HepG2 (cell line): ENCODE data around the gene SRP68. TPM values are rescaled to one million over a fixed set of nuclear protein-coding genes. Genes with fewer than 3 reads are reported as not detected.

Experiments used
- KLF12 ChIP-seq: sonication (generic); formaldehyde crosslinking; IDR thresholded peaks from 2 replicates; pipeline ENCODE4 v1.4.0; 2020; ENCODE audit warnings: missing genetic modification reagents, borderline replicate concordance
- MAZ ChIP-seq, 2 experiments: sonication (generic) in 1 of 2; formaldehyde crosslinking in 1 of 2; IDR thresholded peaks; 2 replicates each; pipeline versions ENCODE4 v1.5.0 to v1.6.1; 2012 to 2020; ENCODE audit warnings: low read depth in 2 of 2, mild to moderate bottlenecking in 2 of 2, borderline replicate concordance in 1 of 2, improper control_type of control experiment in 1 of 2, low read length in 1 of 2, missing genetic modification reagents in 1 of 2, moderate library complexity in 1 of 2
- MED8 ChIP-seq: sonication (generic); formaldehyde crosslinking; IDR thresholded peaks from 2 replicates; pipeline ENCODE4 v1.8.1; 2023; ENCODE audit warnings: mild to moderate bottlenecking, missing genetic modification reagents; ENCODE audit not compliant: insufficient replicate concordance
- SNAPC2 ChIP-seq: sonication (generic); formaldehyde crosslinking; IDR thresholded peaks from 2 replicates; pipeline ENCODE4 v1.8.1; 2022; ENCODE audit warnings: mild to moderate bottlenecking, missing genetic modification reagents
- TGIF2 ChIP-seq: IDR thresholded peaks from 2 replicates; pipeline ENCODE4 v1.6.1; 2016; ENCODE audit warnings: control low read depth, missing compliant biosample characterization
- ZFP1 ChIP-seq: IDR thresholded peaks from 2 replicates; pipeline ENCODE4 v1.6.1; 2016
- ZNF329 ChIP-seq: sonication (generic); formaldehyde crosslinking; IDR thresholded peaks from 2 replicates; pipeline ENCODE4 v1.9.0; 2021; ENCODE audit warnings: low read depth, mild to moderate bottlenecking, missing genetic modification reagents
- ZNF451 ChIP-seq: sonication (generic); formaldehyde crosslinking; IDR thresholded peaks from 2 replicates; pipeline ENCODE4 v1.5.0; 2020; ENCODE audit warnings: mild to moderate bottlenecking, missing genetic modification reagents
- polyA plus RNA-seq, 8 experiments: library from polyadenylated mRNA; depleted of rRNA in 3 of 8; stranded (reverse) in 7 of 8; unstranded in 1 of 8; fragments of >200 nt; fragmentation: Illumina TruSeq in 4 of 8; extraction: Trizol in 4 of 8; gene quantifications; 2 replicates each; pipeline versions ENCODE4 v1.2.1 to v1.2.3, GENCODE V29; 2011 to 2016; ENCODE audit warnings: low read depth in 4 of 8, missing spikeins in 1 of 8, mixed read lengths in 1 of 8; ENCODE audit not compliant: insufficient read depth in 1 of 8
- total RNA-seq, 5 experiments: library from RNA; depleted of rRNA; stranded (reverse); fragments of >200 nt; fragmentation: Illumina TruSeq; extraction: Trizol; gene quantifications; 2 replicates each; pipeline ENCODE4 v1.2.3, GENCODE V29; 2016; ENCODE audit warnings: low read depth in 1 of 5
- TF ChIP-seq, protein P1 (sequence below): sonication (generic); formaldehyde crosslinking; IDR thresholded peaks from 2 replicates; pipeline ENCODE4 v1.4.0; 2020; ENCODE audit warnings: missing genetic modification reagents
- TF ChIP-seq, protein P2 (sequence below), 2 experiments: sonication (generic) in 1 of 2; formaldehyde crosslinking in 1 of 2; IDR thresholded peaks; 2 replicates each; pipeline versions ENCODE4 v1.6.1 to v1.9.0; 2014 to 2022; ENCODE audit warnings: antibody characterized with exemption in 1 of 2, borderline replicate concordance in 1 of 2, inconsistent platforms in 1 of 2, low read depth in 1 of 2, missing genetic modification reagents in 1 of 2
- TF ChIP-seq, protein P3 (sequence below): sonication (generic); formaldehyde crosslinking; IDR thresholded peaks from 2 replicates; pipeline ENCODE4 v1.4.0; 2020; ENCODE audit warnings: missing genetic modification reagents
- TF ChIP-seq, protein P4 (sequence below): IDR thresholded peaks from 2 replicates; pipeline ENCODE4 v1.6.1; 2016; ENCODE audit warnings: missing genetic modification reagents, missing compliant biosample characterization

SRP68 gene
- total and polyA plus RNA-seq, 2 of the 13 experiments (the other 11 are each of a cell fraction or from before 2014, with no cell fraction given) = 39.8 to 74.3 TPM

DNA sequence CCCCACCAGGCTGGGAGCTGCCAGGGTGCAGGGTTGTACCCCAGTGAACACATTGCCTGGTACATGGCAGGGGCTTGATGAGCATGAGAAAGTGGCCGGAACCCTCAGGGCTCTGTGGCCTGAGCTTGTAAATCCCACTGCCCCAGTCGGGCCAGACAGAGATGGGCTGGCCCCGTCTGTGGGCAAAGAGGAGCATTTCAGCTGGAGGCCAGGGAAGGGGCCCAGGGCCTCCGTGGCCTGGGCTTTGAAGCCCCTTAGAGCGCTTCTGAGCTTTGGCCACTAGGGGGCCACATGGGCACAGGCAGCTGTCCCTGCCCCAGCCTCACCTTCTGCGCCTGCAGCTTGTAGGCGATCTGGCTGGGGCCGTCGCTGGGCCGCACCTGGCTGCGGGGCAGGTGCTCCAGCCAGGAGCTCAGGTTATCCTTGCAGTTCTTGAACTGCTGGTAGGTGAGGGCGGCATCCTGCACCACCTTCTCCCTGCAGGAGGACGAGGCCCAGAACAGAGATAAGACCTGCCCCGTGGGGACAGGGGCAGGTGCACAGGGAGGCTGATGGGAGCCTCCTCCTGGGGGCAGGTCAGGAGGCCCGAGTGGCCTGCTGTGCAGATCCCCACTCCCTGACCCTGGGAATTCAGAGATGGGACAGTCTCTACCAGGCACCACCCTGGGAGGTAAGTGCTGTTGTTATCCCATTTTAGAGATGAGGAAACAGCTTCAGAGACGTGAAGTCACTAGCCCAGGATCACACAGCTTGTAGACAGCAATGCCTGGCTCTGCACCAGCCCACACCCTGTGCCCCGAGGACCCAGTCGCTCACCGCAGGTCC is 58.0 kb downstream of the SRP68 start (continued):
- TF ChIP-seq, protein P1, sequence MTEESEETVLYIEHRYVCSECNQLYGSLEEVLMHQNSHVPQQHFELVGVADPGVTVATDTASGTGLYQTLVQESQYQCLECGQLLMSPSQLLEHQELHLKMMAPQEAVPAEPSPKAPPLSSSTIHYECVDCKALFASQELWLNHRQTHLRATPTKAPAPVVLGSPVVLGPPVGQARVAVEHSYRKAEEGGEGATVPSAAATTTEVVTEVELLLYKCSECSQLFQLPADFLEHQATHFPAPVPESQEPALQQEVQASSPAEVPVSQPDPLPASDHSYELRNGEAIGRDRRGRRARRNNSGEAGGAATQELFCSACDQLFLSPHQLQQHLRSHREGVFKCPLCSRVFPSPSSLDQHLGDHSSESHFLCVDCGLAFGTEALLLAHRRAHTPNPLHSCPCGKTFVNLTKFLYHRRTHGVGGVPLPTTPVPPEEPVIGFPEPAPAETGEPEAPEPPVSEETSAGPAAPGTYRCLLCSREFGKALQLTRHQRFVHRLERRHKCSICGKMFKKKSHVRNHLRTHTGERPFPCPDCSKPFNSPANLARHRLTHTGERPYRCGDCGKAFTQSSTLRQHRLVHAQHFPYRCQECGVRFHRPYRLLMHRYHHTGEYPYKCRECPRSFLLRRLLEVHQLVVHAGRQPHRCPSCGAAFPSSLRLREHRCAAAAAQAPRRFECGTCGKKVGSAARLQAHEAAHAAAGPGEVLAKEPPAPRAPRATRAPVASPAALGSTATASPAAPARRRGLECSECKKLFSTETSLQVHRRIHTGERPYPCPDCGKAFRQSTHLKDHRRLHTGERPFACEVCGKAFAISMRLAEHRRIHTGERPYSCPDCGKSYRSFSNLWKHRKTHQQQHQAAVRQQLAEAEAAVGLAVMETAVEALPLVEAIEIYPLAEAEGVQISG (CRISPR knock-in tag) = peak; percentile 61
- TF ChIP-seq KLF12 (CRISPR knock-in tag) (no peak), ZNF451 (CRISPR knock-in tag) (no peak), MAZ (IDR thresholded peaks at IDR 0.05; ENCODE audit: borderline replicate concordance, low read depth, low read length) (peak; percentile 53; the same call in 1 of the 2 replicates), MAZ (CRISPR knock-in tag; IDR thresholded peaks at IDR 0.05; ENCODE audit: low read depth) (peak; percentile 79), ZFP1 (CRISPR knock-in tag) (no peak), ZNF329 (0 out of 2 replicates have a peak, but pooled peaks have one; percentile 55), TGIF2 (CRISPR knock-in tag) (no peak), SNAPC2 (CRISPR knock-in tag) (no peak), MED8 (CRISPR knock-in tag) (peak; percentile 37)
- TF ChIP-seq, protein P2, sequence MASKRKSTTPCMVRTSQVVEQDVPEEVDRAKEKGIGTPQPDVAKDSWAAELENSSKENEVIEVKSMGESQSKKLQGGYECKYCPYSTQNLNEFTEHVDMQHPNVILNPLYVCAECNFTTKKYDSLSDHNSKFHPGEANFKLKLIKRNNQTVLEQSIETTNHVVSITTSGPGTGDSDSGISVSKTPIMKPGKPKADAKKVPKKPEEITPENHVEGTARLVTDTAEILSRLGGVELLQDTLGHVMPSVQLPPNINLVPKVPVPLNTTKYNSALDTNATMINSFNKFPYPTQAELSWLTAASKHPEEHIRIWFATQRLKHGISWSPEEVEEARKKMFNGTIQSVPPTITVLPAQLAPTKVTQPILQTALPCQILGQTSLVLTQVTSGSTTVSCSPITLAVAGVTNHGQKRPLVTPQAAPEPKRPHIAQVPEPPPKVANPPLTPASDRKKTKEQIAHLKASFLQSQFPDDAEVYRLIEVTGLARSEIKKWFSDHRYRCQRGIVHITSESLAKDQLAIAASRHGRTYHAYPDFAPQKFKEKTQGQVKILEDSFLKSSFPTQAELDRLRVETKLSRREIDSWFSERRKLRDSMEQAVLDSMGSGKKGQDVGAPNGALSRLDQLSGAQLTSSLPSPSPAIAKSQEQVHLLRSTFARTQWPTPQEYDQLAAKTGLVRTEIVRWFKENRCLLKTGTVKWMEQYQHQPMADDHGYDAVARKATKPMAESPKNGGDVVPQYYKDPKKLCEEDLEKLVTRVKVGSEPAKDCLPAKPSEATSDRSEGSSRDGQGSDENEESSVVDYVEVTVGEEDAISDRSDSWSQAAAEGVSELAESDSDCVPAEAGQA (IDR thresholded peaks at IDR 0.05; ENCODE audit: low read depth) = no peak
- TF ChIP-seq, protein P2 (CRISPR knock-in tag; IDR thresholded peaks at IDR 0.05; ENCODE audit: borderline replicate concordance) = no peak
- TF ChIP-seq, protein P3, sequence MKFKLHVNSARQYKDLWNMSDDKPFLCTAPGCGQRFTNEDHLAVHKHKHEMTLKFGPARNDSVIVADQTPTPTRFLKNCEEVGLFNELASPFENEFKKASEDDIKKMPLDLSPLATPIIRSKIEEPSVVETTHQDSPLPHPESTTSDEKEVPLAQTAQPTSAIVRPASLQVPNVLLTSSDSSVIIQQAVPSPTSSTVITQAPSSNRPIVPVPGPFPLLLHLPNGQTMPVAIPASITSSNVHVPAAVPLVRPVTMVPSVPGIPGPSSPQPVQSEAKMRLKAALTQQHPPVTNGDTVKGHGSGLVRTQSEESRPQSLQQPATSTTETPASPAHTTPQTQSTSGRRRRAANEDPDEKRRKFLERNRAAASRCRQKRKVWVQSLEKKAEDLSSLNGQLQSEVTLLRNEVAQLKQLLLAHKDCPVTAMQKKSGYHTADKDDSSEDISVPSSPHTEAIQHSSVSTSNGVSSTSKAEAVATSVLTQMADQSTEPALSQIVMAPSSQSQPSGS = 0 out of 2 replicates have a peak, but pooled peaks have one; percentile 41
- TF ChIP-seq, protein P4, sequence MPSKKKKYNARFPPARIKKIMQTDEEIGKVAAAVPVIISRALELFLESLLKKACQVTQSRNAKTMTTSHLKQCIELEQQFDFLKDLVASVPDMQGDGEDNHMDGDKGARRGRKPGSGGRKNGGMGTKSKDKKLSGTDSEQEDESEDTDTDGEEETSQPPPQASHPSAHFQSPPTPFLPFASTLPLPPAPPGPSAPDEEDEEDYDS (CRISPR knock-in tag) = 0 out of 2 replicates have a peak, but pooled peaks have one; percentile 19
